Ishikawa (cell line): ENCODE data around the gene TBX20.

Source experiments
- CEBPB ChIP-seq: IDR thresholded peaks from 2 replicates; pipeline ENCODE4 v1.6.1; 2012
- CREB1 ChIP-seq: IDR thresholded peaks from 2 replicates; pipeline ENCODE4 v1.6.1; 2012; ENCODE audit warnings: low read depth
- EGR1 ChIP-seq: IDR thresholded peaks from 2 replicates; pipeline ENCODE4 v1.6.1; 2012
- EP300 ChIP-seq: IDR thresholded peaks from 2 replicates; pipeline ENCODE4 v1.6.1; 2012; ENCODE audit warnings: borderline replicate concordance
- FOXM1 ChIP-seq: IDR thresholded peaks from 2 replicates; pipeline ENCODE4 v1.6.1; 2012; ENCODE audit warnings: low read depth, borderline replicate concordance
- MAX ChIP-seq: IDR thresholded peaks from 2 replicates; pipeline ENCODE4 v1.6.1; 2012
- NFIC ChIP-seq: IDR thresholded peaks from 2 replicates; pipeline ENCODE4 v1.6.1; 2012
- RAD21 ChIP-seq: IDR thresholded peaks from 2 replicates; pipeline ENCODE4 v1.6.1; 2012; ENCODE audit warnings: low read depth
- REST ChIP-seq: IDR thresholded peaks from 2 replicates; pipeline ENCODE4 v1.6.1; 2012; ENCODE audit warnings: low read depth, mild to moderate bottlenecking
- TAF1 ChIP-seq: IDR thresholded peaks from 2 replicates; pipeline ENCODE4 v1.6.1; 2012; ENCODE audit warnings: low read depth, mild to moderate bottlenecking
- TCF12 ChIP-seq: IDR thresholded peaks from 2 replicates; pipeline ENCODE4 v1.6.1; 2012; ENCODE audit warnings: low read depth
- TEAD4 ChIP-seq: IDR thresholded peaks from 2 replicates; pipeline ENCODE4 v1.6.1; 2012
- YY1 ChIP-seq: IDR thresholded peaks from 2 replicates; pipeline ENCODE4 v1.6.1; 2012; ENCODE audit warnings: low read depth
- ZBTB7A ChIP-seq: IDR thresholded peaks from 2 replicates; pipeline ENCODE4 v1.6.1; 2012; ENCODE audit warnings: low read depth
- TF ChIP-seq, protein P1 (sequence below): IDR thresholded peaks from 2 replicates; pipeline ENCODE4 v1.6.1; 2012

The TBX20 gene

DNA sequence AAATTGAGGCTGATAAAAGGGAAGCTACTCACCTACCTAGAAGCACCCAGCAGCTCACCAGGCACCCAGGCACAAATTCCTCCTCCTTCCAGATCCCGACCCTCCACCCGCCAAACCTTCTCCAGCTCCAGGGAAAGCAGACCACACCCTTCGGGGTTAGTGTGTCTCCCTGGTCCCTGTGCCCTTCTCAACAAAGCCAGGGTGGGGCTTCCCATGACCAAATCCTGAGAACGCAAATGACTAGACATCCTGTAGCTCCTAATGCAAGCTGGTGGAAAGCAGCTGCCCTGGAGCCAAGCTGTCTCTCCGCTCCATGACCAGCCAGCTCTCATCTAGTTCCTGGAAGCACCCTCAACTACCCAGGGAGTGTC, 4.4 kb downstream of the TBX20 start:
- no peak for TF ChIP-seq TAF1
- no peak for TF ChIP-seq CEBPB
- no peak for TF ChIP-seq RAD21
- no peak for TF ChIP-seq FOXM1
- TF ChIP-seq MAX, result no peak
- no peak for TF ChIP-seq ZBTB7A
- TF ChIP-seq REST, result no peak

DNA sequence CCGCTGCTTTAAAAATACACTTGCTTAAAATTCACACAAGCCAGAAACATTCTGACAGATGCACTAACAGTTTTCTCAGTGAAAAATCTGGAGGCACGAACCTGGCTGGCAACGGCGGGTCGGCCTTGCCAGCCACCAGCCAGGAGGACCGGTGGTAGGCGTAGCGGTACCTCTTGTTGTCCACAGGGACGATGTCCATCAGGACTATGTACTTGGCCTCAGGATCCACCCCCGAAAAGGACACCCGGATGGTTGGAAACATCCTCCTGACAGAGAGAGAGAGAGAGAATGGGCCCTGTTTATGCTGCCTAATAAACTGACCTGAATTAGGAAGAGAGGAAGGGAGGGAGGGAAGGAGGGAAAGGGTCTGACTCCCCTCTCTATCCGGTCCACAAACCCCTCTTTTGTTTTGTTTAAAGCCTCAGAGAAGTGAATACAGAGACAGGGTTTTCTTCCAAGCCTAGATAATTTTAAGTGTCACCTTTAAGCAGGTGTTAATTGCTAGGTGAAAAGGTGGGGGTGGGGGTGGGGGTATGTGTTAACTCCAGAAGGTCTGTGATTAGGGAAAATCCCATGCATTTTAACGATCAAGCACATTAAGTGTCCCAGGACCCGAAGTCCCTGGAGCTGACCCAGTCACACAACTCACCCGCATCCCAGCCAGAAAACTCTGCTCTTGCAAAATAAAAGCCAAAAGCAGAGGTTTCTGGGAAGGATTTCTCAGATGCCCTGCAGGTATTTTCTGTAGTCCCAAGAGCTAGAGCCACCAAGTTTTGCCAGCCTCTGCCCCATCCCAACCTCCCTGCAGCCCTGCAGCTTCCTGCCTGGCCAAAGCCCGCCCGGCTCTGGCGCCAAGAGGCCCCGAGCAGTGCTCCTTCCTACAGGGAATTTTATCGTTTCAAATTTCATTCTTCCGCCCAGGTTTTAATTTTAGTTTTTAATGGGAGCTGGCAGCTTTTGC, 5.0 kb downstream of the TBX20 start:
- TF ChIP-seq TEAD4, result no peak
- TF ChIP-seq YY1, result no peak
- TF ChIP-seq NFIC, result no peak
- TF ChIP-seq EGR1, result no peak
- no peak for TF ChIP-seq REST
- no peak for TF ChIP-seq TCF12
- TF ChIP-seq FOXM1, result no peak
- no peak for TF ChIP-seq ZBTB7A
- TF ChIP-seq EP300, result no peak
- no peak for TF ChIP-seq CREB1
- no peak for TF ChIP-seq MAX
- no peak for TF ChIP-seq RAD21
- TF ChIP-seq, protein P1, sequence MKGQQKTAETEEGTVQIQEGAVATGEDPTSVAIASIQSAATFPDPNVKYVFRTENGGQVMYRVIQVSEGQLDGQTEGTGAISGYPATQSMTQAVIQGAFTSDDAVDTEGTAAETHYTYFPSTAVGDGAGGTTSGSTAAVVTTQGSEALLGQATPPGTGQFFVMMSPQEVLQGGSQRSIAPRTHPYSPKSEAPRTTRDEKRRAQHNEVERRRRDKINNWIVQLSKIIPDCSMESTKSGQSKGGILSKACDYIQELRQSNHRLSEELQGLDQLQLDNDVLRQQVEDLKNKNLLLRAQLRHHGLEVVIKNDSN, result no peak
- no peak for TF ChIP-seq TAF1
- TF ChIP-seq CEBPB, result no peak

GRCh38 chr7:35246819-35247218, 7.1 kb downstream of the TBX20 start:
- TF ChIP-seq CREB1 (no peak), TEAD4 (no peak), YY1 (no peak), EGR1 (no peak)

DNA sequence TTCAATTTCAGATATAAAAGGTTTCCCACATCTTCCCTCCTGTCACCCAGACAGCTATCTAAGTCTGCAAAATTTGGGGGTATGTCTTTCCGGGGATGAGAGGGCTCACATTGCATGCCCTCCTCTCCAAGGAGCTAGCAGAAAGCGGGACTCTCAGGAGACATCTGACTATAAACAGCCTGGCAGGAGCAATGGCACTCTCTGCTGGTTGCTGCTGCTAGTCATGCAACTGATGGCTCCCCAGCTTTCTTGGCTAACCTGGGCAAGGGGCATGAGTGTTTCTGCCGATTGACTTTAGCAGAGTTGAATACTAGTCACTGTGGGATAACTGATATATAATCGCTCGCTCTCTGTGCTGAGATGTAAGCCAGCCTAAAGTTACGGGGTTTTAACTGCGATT, 12.0 kb downstream of the TBX20 start:
- TF ChIP-seq RAD21 (peak; percentile 28; the same call in 1 of the 2 replicates), REST (no peak)

DNA sequence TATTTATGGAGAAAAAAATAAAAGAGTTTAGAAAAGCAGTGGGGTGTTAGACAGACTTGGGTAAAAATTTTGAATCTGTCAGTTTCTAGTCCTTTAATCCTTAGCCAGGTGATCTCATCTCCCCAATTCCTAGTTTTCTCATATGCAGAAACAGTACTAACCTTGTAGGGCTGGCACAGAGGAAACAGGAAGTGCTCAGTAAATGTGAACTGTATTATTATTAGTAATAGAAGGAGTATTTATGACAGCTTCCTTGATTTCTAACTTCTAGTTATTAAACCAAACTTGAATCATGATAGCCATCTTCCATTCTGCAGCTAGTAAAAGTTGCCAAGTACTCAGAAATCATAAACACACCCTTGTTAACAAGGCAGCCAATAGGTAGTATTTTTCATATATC, 12.5 kb downstream of the TBX20 start:
- TF ChIP-seq, protein P1, result no peak
- no peak for TF ChIP-seq NFIC
- no peak for TF ChIP-seq MAX
- no peak for TF ChIP-seq TAF1
- no peak for TF ChIP-seq CEBPB
- TF ChIP-seq FOXM1, result no peak
- no peak for TF ChIP-seq CREB1
- TF ChIP-seq YY1, result no peak
- no peak for TF ChIP-seq TCF12
- no peak for TF ChIP-seq RAD21
